K562 (cell line): ENCODE data around the gene GJB4. TPM values are rescaled to one million over a fixed set of nuclear protein-coding genes. Genes with fewer than 3 reads are reported as not detected.

Source experiments
- ATAC-seq: fragments of 200-7000 bp; cut with Tn5 transposase; 3 replicates; pipeline ENCODE4 v1.9.1; 2020; ENCODE audit warnings: moderate library complexity
- BruUV-seq: library from RNA; stranded (reverse); fragments of 400-500 nt; replicated peaks from 2 replicates; lab custom pipeline; 2021; lab: Mats Ljungman, UMichigan
- CTCF ChIA-PET: fragments of 300-600 bp; formaldehyde crosslinking; extraction: SDS; loops from one replicate; lab custom pipeline; 2021; ENCODE audit warnings: low intra/inter-chr PET ratio; lab: Yijun Ruan, JAX
- POLR2A ChIA-PET: fragments of 300-600, 350-650 bp; sonication (Branson Sonifier 250); formaldehyde crosslinking; extraction: SDS; loops from one replicate; lab custom pipeline; 2021; ENCODE audit warnings: antibody characterized with exemption, inconsistent platforms; lab: Yijun Ruan, JAX
- DNase-seq, 4 experiments: peaks; one replicate each; pipeline versions ENCODE4 v3.0.0 to v3.0.0-alpha.2; 2011 to 2018; ENCODE audit warnings: low spot score in 3 of 4, mixed read lengths in 3 of 4; ENCODE audit errors: extremely low read depth in 1 of 4
- FAIRE-seq: peaks from 2 replicates; lab custom pipeline; 2011; peaks lifted over from hg19 to GRCh38; lab: Jason Lieb, UNC
- H2AFZ ChIP-seq: 2 replicates; pipeline ENCODE4 v1.6.0; 2011; ENCODE audit warnings: low read depth, low read length, control low read depth, inconsistent platforms
- H3K27ac ChIP-seq: fragments of 200-600 bp; 3 replicates; pipeline ENCODE4 v1.8.0; 2011; ENCODE audit warnings: low read depth, mild to moderate bottlenecking, control low read depth, inconsistent platforms, low read length, moderate library complexity, mixed read lengths; ENCODE audit errors: extremely low read depth
- H3K27me3 ChIP-seq, 2 experiments: fragments of 300-600 bp in 1 of 2; 2 replicates in 1 of 2; 3 replicates in 1 of 2; pipeline versions ENCODE4 v1.6.0 to v1.8.0; 2011; ENCODE audit warnings: inconsistent platforms in 2 of 2, low read length in 2 of 2, mild to moderate bottlenecking in 1 of 2, mixed read lengths in 1 of 2, moderate library complexity in 1 of 2; ENCODE audit not compliant: control insufficient read depth in 2 of 2, insufficient read depth in 2 of 2
- H3K36me3 ChIP-seq: fragments of 300-600 bp; 3 replicates; pipeline ENCODE4 v1.8.0; 2011; ENCODE audit warnings: mild to moderate bottlenecking, low read length, inconsistent platforms; ENCODE audit not compliant: control insufficient read depth, insufficient read depth
- H3K4me1 ChIP-seq, 2 experiments: fragments of 200-600 bp in 1 of 2; replicated peaks in 1 of 2; 2 replicates in 1 of 2; 3 replicates in 1 of 2; pipeline versions ENCODE4 v1.5.1 to v1.8.0; 2011; ENCODE audit warnings: inconsistent platforms in 2 of 2, low read length in 2 of 2, mild to moderate bottlenecking in 1 of 2, mixed read lengths in 1 of 2, moderate library complexity in 1 of 2; ENCODE audit not compliant: control insufficient read depth in 2 of 2, insufficient read depth in 2 of 2
- H3K4me2 ChIP-seq: 2 replicates; pipeline ENCODE4 v1.6.1; 2011; ENCODE audit warnings: low read length, control low read depth, inconsistent platforms, mixed read lengths; ENCODE audit not compliant: insufficient read depth
- H3K4me3 ChIP-seq: fragments of 200-600 bp; sonication (generic), shearing (Covaris generic); 2 replicates; pipeline ENCODE4 v1.5.1; 2016; ENCODE audit warnings: control low read depth, inconsistent platforms
- H3K79me2 ChIP-seq: fragments of 200-600 bp; 3 replicates; pipeline ENCODE4 v1.8.0; 2011; ENCODE audit warnings: low read length, inconsistent platforms; ENCODE audit not compliant: control insufficient read depth, insufficient read depth
- H3K9ac ChIP-seq, 2 experiments: 2 replicates each; pipeline versions ENCODE4 v1.6.0 to v1.6.1; 2011; ENCODE audit warnings: low read depth in 2 of 2, low read length in 2 of 2, control low read depth in 1 of 2, inconsistent platforms in 1 of 2, mild to moderate bottlenecking in 1 of 2, mixed read lengths in 1 of 2; ENCODE audit not compliant: insufficient read depth in 1 of 2
- H3K9me1 ChIP-seq: one replicate; pipeline ENCODE4 v1.6.0; 2011; ENCODE audit warnings: inconsistent platforms, mild to moderate bottlenecking, low read length, moderate library complexity; ENCODE audit not compliant: control insufficient read depth, insufficient read depth
- H3K9me3 ChIP-seq: replicated peaks from 2 replicates; pipeline ENCODE4 v1.5.1; 2011; ENCODE audit warnings: low read depth, low read length, inconsistent platforms; ENCODE audit not compliant: control insufficient read depth, insufficient read depth
- H4K20me1 ChIP-seq: replicated peaks from 2 replicates; pipeline ENCODE4 v1.6.1; 2011; ENCODE audit warnings: low read length, inconsistent platforms, mixed read lengths; ENCODE audit not compliant: control insufficient read depth, insufficient read depth
- BHLHE40 ChIP-seq: IDR thresholded peaks from 2 replicates; pipeline ENCODE4 v1.6.1; 2011; ENCODE audit warnings: low read length, improper control_type of control experiment
- CSDE1 ChIP-seq, 2 experiments: fragments of 450-650 bp; IDR thresholded peaks; 2 replicates each; pipeline ENCODE4 v1.6.1; 2016; ENCODE audit warnings: mild to moderate bottlenecking in 1 of 2
- DACH1 ChIP-seq: fragments of 450-650 bp; IDR thresholded peaks from 2 replicates; pipeline ENCODE4 v1.6.1; 2018; ENCODE audit not compliant: partially characterized antibody
- KLF10 ChIP-seq: fragments of 250-450 bp; sonication (Bioruptor Pico); IDR thresholded peaks from 2 replicates; pipeline ENCODE4 v1.6.1; 2021; ENCODE audit warnings: matching md5 sums
- KLF16 ChIP-seq: IDR thresholded peaks from 2 replicates; pipeline ENCODE4 v1.6.1; 2016; ENCODE audit warnings: antibody characterized with exemption
- MED1 ChIP-seq: sonication (generic); formaldehyde crosslinking; IDR thresholded peaks from 2 replicates; pipeline ENCODE4 v1.8.1; 2023; ENCODE audit warnings: missing genetic modification reagents, borderline replicate concordance
- NONO ChIP-seq, 2 experiments: fragments of 200-400 bp in 1 of 2; fragments of 450-650 bp in 1 of 2; formaldehyde crosslinking in 1 of 2; IDR thresholded peaks; 2 replicates each; pipeline ENCODE4 v1.6.1; 2017; ENCODE audit warnings: low read depth in 2 of 2, mild to moderate bottlenecking in 2 of 2, moderate library complexity in 2 of 2, low read length in 1 of 2
- NUFIP1 ChIP-seq: fragments of 450-650 bp; IDR thresholded peaks from 2 replicates; pipeline ENCODE4 v1.6.1; 2018; ENCODE audit not compliant: partially characterized antibody
- PHF8 ChIP-seq: fragments of 200-600 bp; sonication (generic); IDR thresholded peaks from 2 replicates; pipeline ENCODE4 v1.6.1; 2012; ENCODE audit warnings: mixed run types, mild to moderate bottlenecking, inconsistent platforms, low read length, moderate library complexity, borderline replicate concordance
- POU5F1 ChIP-seq: fragments of 150-350 bp; IDR thresholded peaks from 2 replicates; pipeline ENCODE4 v1.6.1; 2014; ENCODE audit warnings: borderline replicate concordance, low read length, low read depth, mild to moderate bottlenecking; ENCODE audit not compliant: partially characterized antibody
- RFX1 ChIP-seq: fragments of 450-650 bp; IDR thresholded peaks from 2 replicates; pipeline ENCODE4 v1.6.1; 2016; ENCODE audit warnings: mild to moderate bottlenecking, moderate library complexity
- ZNF143 ChIP-seq: sonication (generic); formaldehyde crosslinking; IDR thresholded peaks from 2 replicates; pipeline ENCODE4 v1.9.0; 2022; ENCODE audit warnings: mild to moderate bottlenecking, missing genetic modification reagents
- ZNF75A ChIP-seq: fragments of 450-650 bp; formaldehyde crosslinking; IDR thresholded peaks from 2 replicates; pipeline ENCODE4 v1.4.0; 2020; ENCODE audit warnings: mild to moderate bottlenecking
- WGBS: fragments of 100-300 bp; shearing (Covaris generic); methylation state at CpG from one replicate; pipeline ENCODE4 v1.1.6; 2016; ENCODE audit warnings: low coverage, mixed read lengths; ENCODE audit not compliant: insufficient coverage; ENCODE audit errors: missing lambda C conversion rate; 5-methylcytosine and 5-hydroxymethylcytosine counted together
- in situ Hi-C: fragments of 300-500 bp; cut with MboI; formaldehyde crosslinking; loops from 4 replicates; pipeline ENCODE4 v1.15.0; 2018; ENCODE audit warnings: inconsistent platforms, mixed read lengths
- intact Hi-C: fragments of 100-400 bp; cut with micrococcal nuclease; formaldehyde crosslinking; loops from 2 replicates; pipeline ENCODE4 v1.14.2; 2022
- polyA plus RNA-seq, 8 experiments: library from polyadenylated mRNA; depleted of rRNA in 4 of 8; stranded (reverse) in 5 of 8; unstranded in 3 of 8; fragments of >200 nt; fragmentation: Nextera tagmentation in 2 of 8; fragmentation: Illumina TruSeq in 1 of 8; extraction: Ambion mirVana in 2 of 8; extraction: Trizol in 1 of 8; gene quantifications; 2 replicates each; pipeline versions ENCODE4 v1.2.1 to v1.2.3, GENCODE V29; 2011 to 2014; ENCODE audit warnings: inconsistent platforms in 1 of 8, missing spikeins in 1 of 8
- total RNA-seq, 7 experiments: library from RNA; depleted of rRNA in 6 of 7; stranded (reverse); fragments of >200 nt in 6 of 7; fragmentation: Illumina TruSeq in 2 of 7; extraction: Trizol in 2 of 7; gene quantifications; 2 replicates each; pipeline versions ENCODE4 v1.2.1 to v1.2.3, GENCODE V29; 2011 to 2021; ENCODE audit warnings: low replicate concordance in 1 of 7
- TF ChIP-seq, protein P1 (sequence below): fragments of 200-600 bp; sonication (generic); IDR thresholded peaks from one replicate; pipeline ENCODE4 v1.6.1; 2012; ENCODE audit warnings: mild to moderate bottlenecking, low read depth, low read length, inconsistent platforms

The GJB4 gene
- total and polyA plus RNA-seq, 9 of the 15 experiments (the other 6 are each of a cell fraction or from before 2014, with no cell fraction given): 0.03 TPM; not detected in 8

DNA sequence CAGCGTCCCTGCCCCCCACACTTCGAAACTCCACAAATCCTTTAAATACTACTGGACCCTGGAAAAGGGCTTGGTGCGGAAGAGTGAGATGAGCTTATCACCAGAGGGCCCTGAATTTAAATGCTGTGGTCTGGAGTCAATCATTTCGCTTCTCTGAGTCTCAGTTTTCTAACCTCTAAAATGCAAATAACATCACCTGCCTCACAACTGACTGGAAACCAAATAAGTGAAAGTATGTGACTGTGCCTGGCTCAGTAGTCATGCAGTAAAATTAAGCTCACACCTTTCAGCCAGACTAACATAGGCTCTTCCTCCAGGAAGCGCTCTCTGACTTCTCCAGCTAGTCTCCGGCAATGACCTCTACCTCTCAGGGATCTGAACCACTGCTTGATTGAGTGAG is 37.5 kb downstream of the GJB4 start:
- 1% methylated on average over 6 of the region's 6 CpGs for WGBS
- Histone ChIP-seq H3K4me3 (no peak overlapping the region), H3K79me2 (no peaks in the 10 kb centered on the region), H2AFZ (no peak overlapping the region), H3K36me3 (no peaks in the 10 kb centered on the region), H3K9me3 (no peaks in the 10 kb centered on the region), H4K20me1 (no peaks in the 10 kb centered on the region; the same call in 1 of the 2 replicates), H3K27ac (no peak overlapping the region), H3K27me3 (peaks cover 36 to 67% of the 10 kb centered on the region in 2 experiments), H3K9ac (no peak overlapping the region), H3K4me1 (peaks cover 0 to 3% of the 10 kb centered on the region in 2 experiments; a peak in 1 of 5 replicates), H3K4me2 (no peak overlapping the region), H3K9me1 (no peaks in the 10 kb centered on the region)
- DNase-seq: peak in 1 of 4 experiments; percentile 3
- FAIRE-seq: no peak
- ATAC-seq: peak; percentile 32; the same call in 1 of the 3 replicates
- in situ Hi-C loops: no loop called here
- ChIA-PET POLR2A (interaction anchor here (0.6 to 1.2 kb wide), 2 partner anchors 16 to 39 kb away, joined by 4 read pairs; no protein-coding TSS in a partner anchor), CTCF (no interaction called here)
- intact Hi-C loops: no loop called here
- no TSS peak for BruUV-seq
- no peak for TF ChIP-seq ZNF143 (CRISPR knock-in tag)
- TF ChIP-seq, protein P1, sequence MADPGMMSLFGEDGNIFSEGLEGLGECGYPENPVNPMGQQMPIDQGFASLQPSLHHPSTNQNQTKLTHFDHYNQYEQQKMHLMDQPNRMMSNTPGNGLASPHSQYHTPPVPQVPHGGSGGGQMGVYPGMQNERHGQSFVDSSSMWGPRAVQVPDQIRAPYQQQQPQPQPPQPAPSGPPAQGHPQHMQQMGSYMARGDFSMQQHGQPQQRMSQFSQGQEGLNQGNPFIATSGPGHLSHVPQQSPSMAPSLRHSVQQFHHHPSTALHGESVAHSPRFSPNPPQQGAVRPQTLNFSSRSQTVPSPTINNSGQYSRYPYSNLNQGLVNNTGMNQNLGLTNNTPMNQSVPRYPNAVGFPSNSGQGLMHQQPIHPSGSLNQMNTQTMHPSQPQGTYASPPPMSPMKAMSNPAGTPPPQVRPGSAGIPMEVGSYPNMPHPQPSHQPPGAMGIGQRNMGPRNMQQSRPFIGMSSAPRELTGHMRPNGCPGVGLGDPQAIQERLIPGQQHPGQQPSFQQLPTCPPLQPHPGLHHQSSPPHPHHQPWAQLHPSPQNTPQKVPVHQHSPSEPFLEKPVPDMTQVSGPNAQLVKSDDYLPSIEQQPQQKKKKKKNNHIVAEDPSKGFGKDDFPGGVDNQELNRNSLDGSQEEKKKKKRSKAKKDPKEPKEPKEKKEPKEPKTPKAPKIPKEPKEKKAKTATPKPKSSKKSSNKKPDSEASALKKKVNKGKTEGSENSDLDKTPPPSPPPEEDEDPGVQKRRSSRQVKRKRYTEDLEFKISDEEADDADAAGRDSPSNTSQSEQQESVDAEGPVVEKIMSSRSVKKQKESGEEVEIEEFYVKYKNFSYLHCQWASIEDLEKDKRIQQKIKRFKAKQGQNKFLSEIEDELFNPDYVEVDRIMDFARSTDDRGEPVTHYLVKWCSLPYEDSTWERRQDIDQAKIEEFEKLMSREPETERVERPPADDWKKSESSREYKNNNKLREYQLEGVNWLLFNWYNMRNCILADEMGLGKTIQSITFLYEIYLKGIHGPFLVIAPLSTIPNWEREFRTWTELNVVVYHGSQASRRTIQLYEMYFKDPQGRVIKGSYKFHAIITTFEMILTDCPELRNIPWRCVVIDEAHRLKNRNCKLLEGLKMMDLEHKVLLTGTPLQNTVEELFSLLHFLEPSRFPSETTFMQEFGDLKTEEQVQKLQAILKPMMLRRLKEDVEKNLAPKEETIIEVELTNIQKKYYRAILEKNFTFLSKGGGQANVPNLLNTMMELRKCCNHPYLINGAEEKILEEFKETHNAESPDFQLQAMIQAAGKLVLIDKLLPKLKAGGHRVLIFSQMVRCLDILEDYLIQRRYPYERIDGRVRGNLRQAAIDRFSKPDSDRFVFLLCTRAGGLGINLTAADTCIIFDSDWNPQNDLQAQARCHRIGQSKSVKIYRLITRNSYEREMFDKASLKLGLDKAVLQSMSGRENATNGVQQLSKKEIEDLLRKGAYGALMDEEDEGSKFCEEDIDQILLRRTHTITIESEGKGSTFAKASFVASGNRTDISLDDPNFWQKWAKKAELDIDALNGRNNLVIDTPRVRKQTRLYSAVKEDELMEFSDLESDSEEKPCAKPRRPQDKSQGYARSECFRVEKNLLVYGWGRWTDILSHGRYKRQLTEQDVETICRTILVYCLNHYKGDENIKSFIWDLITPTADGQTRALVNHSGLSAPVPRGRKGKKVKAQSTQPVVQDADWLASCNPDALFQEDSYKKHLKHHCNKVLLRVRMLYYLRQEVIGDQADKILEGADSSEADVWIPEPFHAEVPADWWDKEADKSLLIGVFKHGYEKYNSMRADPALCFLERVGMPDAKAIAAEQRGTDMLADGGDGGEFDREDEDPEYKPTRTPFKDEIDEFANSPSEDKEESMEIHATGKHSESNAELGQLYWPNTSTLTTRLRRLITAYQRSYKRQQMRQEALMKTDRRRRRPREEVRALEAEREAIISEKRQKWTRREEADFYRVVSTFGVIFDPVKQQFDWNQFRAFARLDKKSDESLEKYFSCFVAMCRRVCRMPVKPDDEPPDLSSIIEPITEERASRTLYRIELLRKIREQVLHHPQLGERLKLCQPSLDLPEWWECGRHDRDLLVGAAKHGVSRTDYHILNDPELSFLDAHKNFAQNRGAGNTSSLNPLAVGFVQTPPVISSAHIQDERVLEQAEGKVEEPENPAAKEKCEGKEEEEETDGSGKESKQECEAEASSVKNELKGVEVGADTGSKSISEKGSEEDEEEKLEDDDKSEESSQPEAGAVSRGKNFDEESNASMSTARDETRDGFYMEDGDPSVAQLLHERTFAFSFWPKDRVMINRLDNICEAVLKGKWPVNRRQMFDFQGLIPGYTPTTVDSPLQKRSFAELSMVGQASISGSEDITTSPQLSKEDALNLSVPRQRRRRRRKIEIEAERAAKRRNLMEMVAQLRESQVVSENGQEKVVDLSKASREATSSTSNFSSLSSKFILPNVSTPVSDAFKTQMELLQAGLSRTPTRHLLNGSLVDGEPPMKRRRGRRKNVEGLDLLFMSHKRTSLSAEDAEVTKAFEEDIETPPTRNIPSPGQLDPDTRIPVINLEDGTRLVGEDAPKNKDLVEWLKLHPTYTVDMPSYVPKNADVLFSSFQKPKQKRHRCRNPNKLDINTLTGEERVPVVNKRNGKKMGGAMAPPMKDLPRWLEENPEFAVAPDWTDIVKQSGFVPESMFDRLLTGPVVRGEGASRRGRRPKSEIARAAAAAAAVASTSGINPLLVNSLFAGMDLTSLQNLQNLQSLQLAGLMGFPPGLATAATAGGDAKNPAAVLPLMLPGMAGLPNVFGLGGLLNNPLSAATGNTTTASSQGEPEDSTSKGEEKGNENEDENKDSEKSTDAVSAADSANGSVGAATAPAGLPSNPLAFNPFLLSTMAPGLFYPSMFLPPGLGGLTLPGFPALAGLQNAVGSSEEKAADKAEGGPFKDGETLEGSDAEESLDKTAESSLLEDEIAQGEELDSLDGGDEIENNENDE: no peak
- TF ChIP-seq NONO (IDR thresholded peaks at IDR 0.05; ENCODE audit: low read depth in 2 of 2, low read length in 1 of 2): no peak
- TF ChIP-seq RFX1: no peak
- no peak for TF ChIP-seq DACH1
- no peak for TF ChIP-seq NUFIP1
- no peak for TF ChIP-seq POU5F1
- no peak for TF ChIP-seq BHLHE40
- TF ChIP-seq ZNF75A (CRISPR knock-in tag): no peak
- TF ChIP-seq CSDE1 (IDR thresholded peaks at IDR 0.05): no peak
- TF ChIP-seq KLF10: no peak
- no peak for TF ChIP-seq KLF16
- no peak for TF ChIP-seq MED1 (CRISPR knock-in tag)
- TF ChIP-seq PHF8: no peak
